IMR-90 (cell line): Measurements from ENCODE around the gene PRSS1. TPM values are rescaled to one million over a fixed set of nuclear protein-coding genes. Genes with fewer than 3 reads are reported as not detected.

Source experiments
- ATAC-seq: fragments of 200-7000 bp; cut with Tn5 transposase; 2 replicates; pipeline ENCODE4 v1.9.1; 2020; ENCODE audit warnings: low read depth, mild to moderate bottlenecking, moderate library complexity
- BruUV-seq: library from RNA; stranded (reverse); fragments of 400-500 nt; replicated peaks from 2 replicates; lab custom pipeline; 2021; lab: Mats Ljungman, UMichigan
- CTCF ChIA-PET: fragments of 300-600 bp; formaldehyde crosslinking; extraction: SDS; loops from one replicate; lab custom pipeline; 2021; ENCODE audit warnings: antibody characterized with exemption; lab: Yijun Ruan, JAX
- POLR2A ChIA-PET: fragments of 300-600 bp; sonication (Branson Sonifier 250); formaldehyde crosslinking; loops from one replicate; lab custom pipeline; 2022; ENCODE audit warnings: antibody characterized with exemption; ENCODE audit not compliant: unreplicated experiment; lab: Charles Lee
- DNase-seq: peaks from one replicate; pipeline ENCODE4 v3.0.0; 2013
- H2AFZ ChIP-seq: replicated peaks from 2 replicates; pipeline ENCODE3; 2013; ENCODE audit warnings: low read length, mild to moderate bottlenecking; ENCODE audit not compliant: poor library complexity
- H2AK5ac ChIP-seq: 2 replicates; pipeline ENCODE4 v1.6.1; 2013; ENCODE audit warnings: low read depth, low read length, inconsistent platforms
- H2AK9ac ChIP-seq: replicated peaks from 2 replicates; pipeline ENCODE3; 2013; ENCODE audit warnings: mild to moderate bottlenecking, low read depth, low read length, moderate library complexity; ENCODE audit not compliant: poor library complexity
- H2BK120ac ChIP-seq: 2 replicates; pipeline ENCODE4 v1.6.1; 2013; ENCODE audit warnings: low read depth, low read length, inconsistent platforms
- H2BK15ac ChIP-seq: 3 replicates; pipeline ENCODE4 v1.6.1; 2013; ENCODE audit warnings: low read depth, low read length, inconsistent platforms
- H2BK20ac ChIP-seq: 2 replicates; pipeline ENCODE4 v1.6.1; 2013; ENCODE audit warnings: low read depth, mild to moderate bottlenecking, inconsistent platforms, low read length, moderate library complexity
- H2BK5ac ChIP-seq: 2 replicates; pipeline ENCODE4 v1.6.1; 2013; ENCODE audit warnings: mild to moderate bottlenecking, low read depth, low read length, inconsistent platforms; ENCODE audit not compliant: poor library complexity, severe bottlenecking
- H3K14ac ChIP-seq: replicated peaks from 2 replicates; pipeline ENCODE4 v1.6.1; 2013; ENCODE audit warnings: low read depth, low read length, inconsistent platforms
- H3K18ac ChIP-seq: 2 replicates; pipeline ENCODE4 v1.6.1; 2013; ENCODE audit warnings: low read depth, low read length, control low read depth
- H3K23ac ChIP-seq: 2 replicates; pipeline ENCODE4 v1.6.1; 2013; ENCODE audit warnings: low read depth, low read length, inconsistent platforms
- H3K27ac ChIP-seq: 2 replicates; pipeline ENCODE4 v1.5.1; 2013; ENCODE audit warnings: mild to moderate bottlenecking, control low read depth, low read length; ENCODE audit not compliant: insufficient read depth
- H3K27me3 ChIP-seq: 2 replicates; pipeline ENCODE4 v1.6.1; 2013; ENCODE audit warnings: low read length; ENCODE audit not compliant: control insufficient read depth, insufficient read depth
- H3K36me3 ChIP-seq: 2 replicates; pipeline ENCODE4 v1.6.1; 2013; ENCODE audit warnings: low read length, mixed read lengths; ENCODE audit not compliant: control insufficient read depth, insufficient read depth
- H3K4ac ChIP-seq: 2 replicates; pipeline ENCODE4 v1.6.1; 2013; ENCODE audit warnings: low read depth, low read length, inconsistent platforms
- H3K4me1 ChIP-seq: 2 replicates; pipeline ENCODE4 v1.6.1; 2013; ENCODE audit warnings: low read length, mixed read lengths; ENCODE audit not compliant: control insufficient read depth, insufficient read depth
- H3K4me2 ChIP-seq: 2 replicates; pipeline ENCODE4 v1.6.1; 2013; ENCODE audit warnings: low read depth, mild to moderate bottlenecking, control low read depth, low read length, moderate library complexity
- H3K4me3 ChIP-seq: 2 replicates; pipeline ENCODE4 v1.5.1; 2013; ENCODE audit warnings: low read depth, mild to moderate bottlenecking, control low read depth, low read length, moderate library complexity; ENCODE audit not compliant: insufficient read depth
- H3K56ac ChIP-seq: 2 replicates; pipeline ENCODE4 v1.6.1; 2013; ENCODE audit warnings: low read length, inconsistent platforms; ENCODE audit not compliant: insufficient read depth; ENCODE audit errors: extremely low read depth
- H3K79me1 ChIP-seq, 2 experiments: 2 replicates each; pipeline ENCODE4 v1.6.1; 2013; ENCODE audit warnings: low read length in 2 of 2, inconsistent platforms in 1 of 2, low read depth in 1 of 2
- H3K9ac ChIP-seq: 2 replicates; pipeline ENCODE4 v1.6.1; 2013; ENCODE audit warnings: low read depth, low read length, control low read depth
- H3K9me1 ChIP-seq: 2 replicates; pipeline ENCODE4 v1.6.1; 2013; ENCODE audit warnings: low read length, inconsistent platforms; ENCODE audit not compliant: insufficient read depth
- H3K9me3 ChIP-seq: 2 replicates; pipeline ENCODE4 v1.6.1; 2013; ENCODE audit warnings: low read length; ENCODE audit not compliant: control insufficient read depth, insufficient read depth
- H4K20me1 ChIP-seq: 2 replicates; pipeline ENCODE4 v1.6.1; 2013; ENCODE audit warnings: low read length, inconsistent platforms; ENCODE audit not compliant: insufficient read depth
- H4K5ac ChIP-seq: 2 replicates; pipeline ENCODE4 v1.6.1; 2013; ENCODE audit warnings: mild to moderate bottlenecking, low read depth, low read length, control low read depth
- H4K8ac ChIP-seq, 2 experiments: 2 replicates each; pipeline ENCODE4 v1.6.1; 2013; ENCODE audit warnings: low read depth in 2 of 2, low read length in 2 of 2, control low read depth in 1 of 2, inconsistent platforms in 1 of 2
- H4K91ac ChIP-seq: 2 replicates; pipeline ENCODE4 v1.6.1; 2013; ENCODE audit warnings: low read depth, low read length, inconsistent platforms; ENCODE audit not compliant: insufficient read depth
- POLR2A ChIP-seq: IDR thresholded peaks from 2 replicates; pipeline ENCODE4 v1.6.1; 2012; ENCODE audit warnings: mild to moderate bottlenecking, low read depth, low read length
- WGBS, 2 experiments: methylation state at CpG; one replicate each; pipeline versions ENCODE4 v1.1.5 to v1.1.7; 2013; ENCODE audit warnings: missing lambda C conversion rate in 2 of 2; ENCODE audit not compliant: insufficient read length in 1 of 2; ENCODE audit errors: extremely low coverage in 2 of 2; 5-methylcytosine and 5-hydroxymethylcytosine counted together
- dilution Hi-C: fragments of 300-500 bp; cut with HindIII; formaldehyde crosslinking; loops from one replicate; pipeline ENCODE4 v1.14.3; 2018; ENCODE audit warnings: low sequenced_read_pairs; ENCODE audit not compliant: unreplicated experiment
- in situ Hi-C: fragments of 300-500 bp; cut with MboI; formaldehyde crosslinking; loops from 3 replicates; pipeline ENCODE4 v1.14.3; 2019; ENCODE audit warnings: low sequenced_read_pairs, inconsistent platforms, mixed read lengths
- intact Hi-C: fragments of 100-400 bp; cut with micrococcal nuclease; formaldehyde crosslinking; loops from 2 replicates; pipeline ENCODE4 v1.10.0; 2022
- polyA plus RNA-seq, 3 experiments: library from polyadenylated mRNA; depleted of rRNA; stranded (reverse); fragments of >200 nt; gene quantifications; 2 replicates each; pipeline ENCODE4 v1.2.3, GENCODE V29; 2012; ENCODE audit warnings: low replicate concordance in 1 of 3
- total RNA-seq: library from RNA; depleted of rRNA; stranded (reverse); fragments of >200 nt; gene quantifications from 2 replicates; pipeline ENCODE4 v1.2.3, GENCODE V29; 2012

PRSS1 gene
- total and polyA plus RNA-seq, 2 of the 4 experiments (the other 2 are of a cell fraction): not detected

- Histone ChIP-seq H3K36me3 (no peaks in the 10 kb centered on the region), H3K14ac (no peak overlapping the region), H3K9ac (no peak overlapping the region), H3K18ac (no peak overlapping the region), H3K56ac (no peak overlapping the region), H2BK5ac (no peak overlapping the region), H3K27ac (no peak overlapping the region), H4K8ac (no peak overlapping the region), H2AK9ac (no peak overlapping the region), H2AK5ac (no peak overlapping the region), H3K79me1 (no peaks in the 10 kb centered on the region), H3K9me3 (no peaks in the 10 kb centered on the region), H3K4me3 (no peak overlapping the region), H4K20me1 (no peaks in the 10 kb centered on the region), H4K91ac (no peak overlapping the region), H3K4me2 (no peak overlapping the region), H4K5ac (no peak overlapping the region), H3K27me3 (peaks cover 2% of the 10 kb centered on the region; the same call in 1 of the 2 replicates), H2BK20ac (no peak overlapping the region), H3K4ac (no peak overlapping the region), H2AFZ (no peak overlapping the region), H3K23ac (no peak overlapping the region), H2BK120ac (no peak overlapping the region), H2BK15ac (no peak overlapping the region), H3K9me1 (no peaks in the 10 kb centered on the region), H3K4me1 (no peaks in the 10 kb centered on the region)
- POLR2A ChIA-PET: no interaction called here
- intact Hi-C loops (loop anchor here (1.0 kb wide), 1 partner anchor 195 kb away; no protein-coding TSS in a partner anchor), in situ Hi-C loops (no loop called here), dilution Hi-C loops (no loop called here)
- TF ChIP-seq POLR2A: no peak
- 100% methylated on average over 1 of the region's 8 CpGs; no CpG with 5 or more reads in 1 of the 2 experiments for WGBS, 2 experiments
- CTCF ChIA-PET: interaction anchor here (1.2 kb wide), 1 partner anchor 50 kb away, joined by 3 read pairs; no protein-coding TSS in a partner anchor
- ATAC-seq: no peak
- DNase-seq: no peak
- BruUV-seq: no TSS peak
Observed at GRCh38 chr7:142733271-142733670, 16.0 kb upstream of the PRSS1 start.
